Tibial artery (tissue), 4 donors: ENCODE measurements around the gene ARID5A.
A peak's percentile ranks its signal among the peaks of the same experiment; 100 is the strongest.

ENCODE experiments used
- DNase-seq, 2 donors: peaks; one replicate each; pipeline ENCODE4 v3.0.0-alpha.2; 2019
- H3K27ac ChIP-seq, 2 donors: fragments of 200-600 bp; sonication (generic) in 1 of 2; 1 replicate in 1 of 2; 2 replicates in 1 of 2; pipeline ENCODE4 v1.5.1; 2018 to 2019; ENCODE audit warnings: mild to moderate bottlenecking in 1 of 2
- H3K27me3 ChIP-seq, 2 donors: fragments of 200-600 bp; sonication (generic) in 1 of 2; one replicate each; pipeline versions ENCODE4 v1.5.1 to v1.6.0; 2016 to 2019
- H3K36me3 ChIP-seq, 3 donors: fragments of 200-600 bp; sonication (generic) in 2 of 3; one replicate each; pipeline ENCODE4 v1.5.1; 2016 to 2019; ENCODE audit warnings: mild to moderate bottlenecking in 2 of 3
- H3K4me1 ChIP-seq, 4 donors: fragments of 200-600 bp; sonication (generic) in 2 of 4; 1 replicate in 3 of 4; 2 replicates in 1 of 4; pipeline ENCODE4 v1.5.1; 2016 to 2019
- H3K4me3 ChIP-seq, 2 donors: fragments of 200-600 bp; sonication (generic) in 1 of 2; 1 replicate in 1 of 2; 2 replicates in 1 of 2; pipeline ENCODE4 v1.5.1; 2018 to 2019; ENCODE audit warnings: mild to moderate bottlenecking in 2 of 2
- H3K9me3 ChIP-seq, 3 donors: fragments of 200-600 bp; sonication (generic) in 1 of 3; one replicate each; pipeline ENCODE4 v1.5.1; 2016 to 2019
- intact Hi-C: fragments of 100-400 bp; cut with DNase I; formaldehyde crosslinking; loops from one replicate; pipeline ENCODE4 v1.15.0; 2023; ENCODE audit warnings: low total_unique reads
- TF ChIP-seq, protein P1 (sequence below), 2 experiments: fragments of 200-600 bp in 1 of 2; fragments of 450-650 bp in 1 of 2; IDR thresholded peaks; one replicate each; pipeline ENCODE4 v1.5.1; 2017 to 2019; ENCODE audit warnings: antibody characterized with exemption in 2 of 2, mild to moderate bottlenecking in 1 of 2, moderate library complexity in 1 of 2

Gene ARID5A

GRCh38 chr2:96532641-96533291 lies 3.8 kb upstream of the ARID5A start:
- Histone ChIP-seq H3K27ac (peak overlapping the region; percentile 89 to 97), H3K4me3 (no peak overlapping the region), H3K9me3 (no peaks in the 10 kb centered on the region), H3K27me3 (no peaks in the 10 kb centered on the region), H3K36me3 (no peaks in the 10 kb centered on the region), H3K4me1 (peaks cover 10 to 83% (median 77%) of the 10 kb centered on the region in 4 donors)
- intact Hi-C loops, result loop anchor here (10.0 kb wide), 1 partner anchor 102 kb away; the partner anchor contains the start of gene KANSL3
- no peak for DNase-seq
- TF ChIP-seq, protein P1, sequence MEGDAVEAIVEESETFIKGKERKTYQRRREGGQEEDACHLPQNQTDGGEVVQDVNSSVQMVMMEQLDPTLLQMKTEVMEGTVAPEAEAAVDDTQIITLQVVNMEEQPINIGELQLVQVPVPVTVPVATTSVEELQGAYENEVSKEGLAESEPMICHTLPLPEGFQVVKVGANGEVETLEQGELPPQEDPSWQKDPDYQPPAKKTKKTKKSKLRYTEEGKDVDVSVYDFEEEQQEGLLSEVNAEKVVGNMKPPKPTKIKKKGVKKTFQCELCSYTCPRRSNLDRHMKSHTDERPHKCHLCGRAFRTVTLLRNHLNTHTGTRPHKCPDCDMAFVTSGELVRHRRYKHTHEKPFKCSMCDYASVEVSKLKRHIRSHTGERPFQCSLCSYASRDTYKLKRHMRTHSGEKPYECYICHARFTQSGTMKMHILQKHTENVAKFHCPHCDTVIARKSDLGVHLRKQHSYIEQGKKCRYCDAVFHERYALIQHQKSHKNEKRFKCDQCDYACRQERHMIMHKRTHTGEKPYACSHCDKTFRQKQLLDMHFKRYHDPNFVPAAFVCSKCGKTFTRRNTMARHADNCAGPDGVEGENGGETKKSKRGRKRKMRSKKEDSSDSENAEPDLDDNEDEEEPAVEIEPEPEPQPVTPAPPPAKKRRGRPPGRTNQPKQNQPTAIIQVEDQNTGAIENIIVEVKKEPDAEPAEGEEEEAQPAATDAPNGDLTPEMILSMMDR (IDR thresholded peaks at IDR 0.05), result no peak

- H3K9me3 ChIP-seq, result no peaks in the 10 kb centered on the region
- intact Hi-C loops, result loop anchor here (10.0 kb wide), 1 partner anchor 101 kb away; the partner anchor contains the start of gene KANSL3
- DNase-seq, result peak; percentile 97 to 98
- H3K36me3 ChIP-seq, result no peaks in the 10 kb centered on the region
- H3K4me1 ChIP-seq, result peaks cover 10 to 82% (median 75%) of the 10 kb centered on the region in 4 donors
- H3K4me3 ChIP-seq, result no peak overlapping the region
- TF ChIP-seq, protein P1 (IDR thresholded peaks at IDR 0.05), result peak in 1 of 2 experiments; percentile 32
- H3K27me3 ChIP-seq, result no peaks in the 10 kb centered on the region
- peak overlapping the region; percentile 94 to 97 for H3K27ac ChIP-seq
These were observed 3.1 kb upstream of the ARID5A start for GRCh38 chr2:96533292-96534073.

- no peak for DNase-seq
- Histone ChIP-seq H3K27me3 (no peaks in the 10 kb centered on the region), H3K36me3 (no peaks in the 10 kb centered on the region), H3K9me3 (no peaks in the 10 kb centered on the region), H3K4me3 (no peak overlapping the region), H3K4me1 (peaks cover 10 to 82% (median 75%) of the 10 kb centered on the region in 4 donors), H3K27ac (peak overlapping the region; percentile 94 to 97)
- TF ChIP-seq, protein P1 (IDR thresholded peaks at IDR 0.05), result no peak
- intact Hi-C loops, result loop anchor here (10.0 kb wide), 1 partner anchor 101 kb away; the partner anchor contains the start of gene KANSL3
These were observed 2.4 kb upstream of the ARID5A start for GRCh38 chr2:96534141-96534540.

DNA sequence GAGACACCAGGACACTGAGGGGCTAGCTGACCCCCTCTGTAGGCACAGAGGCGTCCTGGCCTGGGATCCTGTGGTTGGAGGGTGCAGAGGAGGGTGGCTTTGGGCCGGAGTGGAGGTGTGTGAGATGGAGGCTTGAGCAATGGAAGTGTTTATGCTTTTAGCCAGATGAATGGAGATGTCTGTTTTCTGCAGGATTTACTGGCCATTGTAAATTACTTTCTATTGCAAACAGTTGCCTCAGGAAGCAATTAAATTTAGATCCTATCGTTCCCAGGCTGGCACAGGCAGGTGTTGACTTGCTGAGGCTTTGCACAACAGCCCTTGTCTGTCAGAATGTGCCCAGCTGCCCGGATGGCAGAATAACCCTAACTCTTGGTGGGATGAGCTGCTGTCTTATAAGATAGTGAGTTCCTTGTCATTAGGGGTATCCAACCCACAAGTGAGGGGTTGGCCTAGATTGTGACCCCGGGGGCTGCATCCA lies 1.8 kb upstream of the ARID5A start:
- H3K4me3 ChIP-seq, result no peak overlapping the region
- H3K27ac ChIP-seq, result peak overlapping the region; percentile 94 to 97
- no peak for DNase-seq
- no peaks in the 10 kb centered on the region for H3K9me3 ChIP-seq
- intact Hi-C loops, result loop anchor here (5.0 to 10.0 kb wide), 2 partner anchors 100 to 333 kb away; partner anchors contain the start of gene KANSL3
- TF ChIP-seq, protein P1 (IDR thresholded peaks at IDR 0.05), result no peak
- no peaks in the 10 kb centered on the region for H3K36me3 ChIP-seq
- peaks cover 10 to 82% (median 75%) of the 10 kb centered on the region in 4 donors for H3K4me1 ChIP-seq
- H3K27me3 ChIP-seq, result no peaks in the 10 kb centered on the region

GRCh38 chr2:96535331-96535730 lies 1.2 kb upstream of the ARID5A start:
- no peaks in the 10 kb centered on the region for H3K9me3 ChIP-seq

More at GRCh38 chr2:96535331-96535730, 1.2 kb upstream of the ARID5A start:
- Histone ChIP-seq H3K4me3 (no peak overlapping the region), H3K27ac (peak overlapping the region; percentile 94 to 97), H3K27me3 (no peaks in the 10 kb centered on the region), H3K36me3 (no peaks in the 10 kb centered on the region), H3K4me1 (peaks cover 10 to 83% (median 75%) of the 10 kb centered on the region in 4 donors)
- intact Hi-C loops, result loop anchor here (5.0 to 10.0 kb wide), 2 partner anchors 99 to 332 kb away; partner anchors contain the start of gene KANSL3
- TF ChIP-seq, protein P1 (IDR thresholded peaks at IDR 0.05), result no peak
- DNase-seq, result no peak
